AG04450 (cell line): ENCODE results near the gene TPST1. TPM values are rescaled to one million over a fixed set of nuclear protein-coding genes. Genes with fewer than 3 reads are reported as not detected.

Experiments
- CTCF ChIA-PET: fragments of 300-600, 350-600 bp; formaldehyde crosslinking; extraction: SDS; loops from one replicate; lab custom pipeline; 2022; ENCODE audit warnings: antibody characterized with exemption, inconsistent platforms; lab: Charles Lee
- POLR2A ChIA-PET: fragments of 350-600 bp; formaldehyde crosslinking; extraction: SDS; loops from one replicate; lab custom pipeline; 2021; ENCODE audit warnings: antibody characterized with exemption, inconsistent platforms; lab: Yijun Ruan, JAX
- DNase-seq: peaks from one replicate; pipeline ENCODE4 v3.0.0-alpha.2; 2011; ENCODE audit warnings: low read depth, low spot score
- H3K27ac ChIP-seq: one replicate; pipeline ENCODE4 v1.5.1; 2012; ENCODE audit warnings: low read depth, low read length, control low read depth
- H3K27me3 ChIP-seq: one replicate; pipeline ENCODE4 v1.6.0; 2012; ENCODE audit warnings: low read length; ENCODE audit not compliant: control insufficient read depth, insufficient read depth
- H3K4me3 ChIP-seq: 2 replicates; pipeline ENCODE4 v1.5.1; 2011; ENCODE audit warnings: mild to moderate bottlenecking, low read depth, low read length, control low read depth
- H3K9me3 ChIP-seq: 2 replicates; pipeline ENCODE4 v1.5.1; 2012; ENCODE audit warnings: low read length; ENCODE audit not compliant: control insufficient read depth, insufficient read depth
- CTCF ChIP-seq: IDR thresholded peaks from 2 replicates; pipeline ENCODE4 v1.5.1; 2011; ENCODE audit warnings: low read depth, low read length, control low read depth, inconsistent platforms
- polyA plus RNA-seq: library from polyadenylated mRNA; depleted of rRNA; stranded (reverse); fragments of >200 nt; gene quantifications from 2 replicates; pipeline ENCODE4 v1.2.3, GENCODE V29; 2011

TPST1 gene
- polyA plus RNA-seq, 1 experiment, result 129 TPM

DNA sequence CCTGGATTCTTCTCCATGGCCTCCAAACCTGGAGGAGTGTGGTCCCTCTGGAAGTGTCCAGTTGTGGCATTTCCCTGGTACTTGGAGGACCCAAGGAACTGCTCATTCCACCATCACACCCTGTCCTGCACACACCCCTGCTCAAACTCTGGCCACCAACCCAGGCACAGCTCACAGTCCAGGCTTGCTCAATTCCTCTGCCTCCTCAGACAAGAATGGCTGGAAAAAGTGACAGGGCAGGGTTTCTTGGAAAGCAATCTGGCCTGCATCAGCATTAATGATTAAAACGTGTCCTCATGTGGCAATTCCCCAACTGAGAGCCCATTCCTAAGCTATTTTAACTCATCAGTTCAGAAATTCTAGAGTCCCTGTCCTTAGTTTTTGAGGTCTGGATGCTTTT, 17.2 kb upstream of the TPST1 start:
- peaks cover 10% of the 10 kb centered on the region for H3K9me3 ChIP-seq
- POLR2A ChIA-PET, result interaction anchor here (0.6 kb wide), 1 partner anchor 132 kb away, joined by 4 read pairs; no protein-coding TSS in a partner anchor
- no peak overlapping the region for H3K27ac ChIP-seq
- no peak for TF ChIP-seq CTCF
- no peaks in the 10 kb centered on the region for H3K27me3 ChIP-seq
- DNase-seq, result no peak
- CTCF ChIA-PET, result interaction anchor here (0.6 kb wide), 2 partner anchors 11 to 157 kb away, joined by 3 to 12 read pairs; no protein-coding TSS in a partner anchor
- H3K4me3 ChIP-seq, result no peak overlapping the region

- Histone ChIP-seq H3K4me3 (no peak overlapping the region), H3K9me3 (peaks cover 10% of the 10 kb centered on the region), H3K27ac (no peak overlapping the region), H3K27me3 (no peaks in the 10 kb centered on the region)
- no peak for TF ChIP-seq CTCF
- no peak for DNase-seq
- POLR2A ChIA-PET, result no interaction called here
- CTCF ChIA-PET, result interaction anchor here (0.6 kb wide), 1 partner anchor 11 kb away, joined by 3 read pairs; no protein-coding TSS in a partner anchor
Observed at GRCh38 chr7:66188645-66189044, 16.5 kb upstream of the TPST1 start.

GRCh38 chr7:66189695-66190503, 15.2 kb upstream of the TPST1 start:
- TF ChIP-seq CTCF, result no peak
- ChIA-PET CTCF (no interaction called here), POLR2A (no interaction called here)
- DNase-seq, result no peak
- no peak overlapping the region for H3K4me3 ChIP-seq
- H3K27me3 ChIP-seq, result no peaks in the 10 kb centered on the region
- H3K27ac ChIP-seq, result no peak overlapping the region
- peaks cover 10% of the 10 kb centered on the region for H3K9me3 ChIP-seq

- Histone ChIP-seq H3K27ac (no peak overlapping the region), H3K9me3 (peaks cover 8% of the 10 kb centered on the region), H3K4me3 (no peak overlapping the region), H3K27me3 (no peaks in the 10 kb centered on the region)
- ChIA-PET CTCF (no interaction called here), POLR2A (no interaction called here)
- TF ChIP-seq CTCF, result no peak
- no peak for DNase-seq
Observed at GRCh38 chr7:66190504-66190857, 14.7 kb upstream of the TPST1 start.

GRCh38 chr7:66193146-66193725, 11.9 kb upstream of the TPST1 start:
- ChIA-PET POLR2A (no interaction called here), CTCF (interaction anchor here (0.6 kb wide), 1 partner anchor 58 kb away, joined by 3 read pairs; no protein-coding TSS in a partner anchor)

More at GRCh38 chr7:66193146-66193725, 11.9 kb upstream of the TPST1 start:
- TF ChIP-seq CTCF, result no peak
- H3K9me3 ChIP-seq, result no peaks in the 10 kb centered on the region
- no peak overlapping the region for H3K4me3 ChIP-seq
- no peak for DNase-seq
- no peak overlapping the region for H3K27ac ChIP-seq
- no peaks in the 10 kb centered on the region for H3K27me3 ChIP-seq
